H9 (cell line): ENCODE data around the gene SLC39A12. TPM values are rescaled to one million over a fixed set of nuclear protein-coding genes. Genes with fewer than 3 reads are reported as not detected.

ENCODE experiments used
- DNase-seq: peaks from one replicate; pipeline ENCODE4 v3.0.0-alpha.2; 2017
- H2AFZ ChIP-seq: one replicate; pipeline ENCODE4 v1.6.1; 2013; ENCODE audit warnings: mild to moderate bottlenecking, low read length, control low read depth, moderate library complexity
- H2AK5ac ChIP-seq: 2 replicates; pipeline ENCODE4 v1.6.1; 2013; ENCODE audit warnings: low read length, control low read depth, mixed read lengths; ENCODE audit not compliant: insufficient read length
- H2BK120ac ChIP-seq: one replicate; pipeline ENCODE4 v1.6.1; 2013; ENCODE audit warnings: low read depth, mild to moderate bottlenecking, low read length, control low read depth, inconsistent platforms; ENCODE audit not compliant: poor library complexity, severe bottlenecking
- H2BK12ac ChIP-seq: 2 replicates; pipeline ENCODE4 v1.6.1; 2013; ENCODE audit warnings: low read length, control low read depth, mixed read lengths, low read depth; ENCODE audit not compliant: insufficient read length
- H2BK15ac ChIP-seq: 2 replicates; pipeline ENCODE4 v1.6.1; 2013; ENCODE audit warnings: low read depth, low read length, control low read depth
- H2BK20ac ChIP-seq: one replicate; pipeline ENCODE4 v1.6.1; 2013; ENCODE audit warnings: low read depth, mild to moderate bottlenecking, low read length, control low read depth, inconsistent platforms; ENCODE audit not compliant: poor library complexity, severe bottlenecking
- H2BK5ac ChIP-seq: 2 replicates; pipeline ENCODE4 v1.6.1; 2013; ENCODE audit warnings: low read length, control low read depth, mixed read lengths; ENCODE audit not compliant: insufficient read length
- H3K14ac ChIP-seq: 2 replicates; pipeline ENCODE4 v1.6.1; 2013; ENCODE audit warnings: low read length, control low read depth; ENCODE audit not compliant: insufficient read depth
- H3K18ac ChIP-seq: 2 replicates; pipeline ENCODE4 v1.6.1; 2013; ENCODE audit warnings: low read depth, mild to moderate bottlenecking, mixed read lengths, low read length, control low read depth; ENCODE audit not compliant: insufficient read length
- H3K23ac ChIP-seq: 2 replicates; pipeline ENCODE4 v1.6.1; 2013; ENCODE audit warnings: low read length, control low read depth, mixed read lengths, low read depth; ENCODE audit not compliant: insufficient read length
- H3K23me2 ChIP-seq: 2 replicates; pipeline ENCODE4 v1.6.1; 2013; ENCODE audit warnings: low read depth, mild to moderate bottlenecking, mixed read lengths, low read length, control low read depth; ENCODE audit not compliant: insufficient read length, poor library complexity, severe bottlenecking
- H3K27ac ChIP-seq: 2 replicates; pipeline ENCODE4 v1.5.1; 2013; ENCODE audit warnings: low read length, control low read depth, mixed read lengths, low read depth; ENCODE audit not compliant: insufficient read length
- H3K27me3 ChIP-seq: 2 replicates; pipeline ENCODE4 v1.6.1; 2013; ENCODE audit warnings: low read length, control low read depth, inconsistent platforms; ENCODE audit not compliant: insufficient read depth
- H3K4ac ChIP-seq: 2 replicates; pipeline ENCODE4 v1.6.1; 2013; ENCODE audit warnings: low read depth, mild to moderate bottlenecking, control low read depth, inconsistent platforms, low read length, moderate library complexity
- H3K4me1 ChIP-seq: 2 replicates; pipeline ENCODE4 v1.6.1; 2013; ENCODE audit warnings: low read length, control low read depth, inconsistent platforms; ENCODE audit not compliant: insufficient read depth
- H3K4me2 ChIP-seq: 2 replicates; pipeline ENCODE4 v1.6.1; 2013; ENCODE audit warnings: low read length, control low read depth, mixed read lengths; ENCODE audit not compliant: insufficient read length, insufficient read depth
- H3K56ac ChIP-seq: 2 replicates; pipeline ENCODE4 v1.6.1; 2013; ENCODE audit warnings: low read depth, mild to moderate bottlenecking, mixed read lengths, low read length, control low read depth; ENCODE audit not compliant: insufficient read length
- H3K79me1 ChIP-seq: 2 replicates; pipeline ENCODE4 v1.6.1; 2013; ENCODE audit warnings: low read depth, mild to moderate bottlenecking, moderate library complexity, low read length, control low read depth, inconsistent platforms; ENCODE audit not compliant: insufficient read depth, poor library complexity, severe bottlenecking
- H3K79me2 ChIP-seq: 2 replicates; pipeline ENCODE4 v1.6.1; 2013; ENCODE audit warnings: low read length, control low read depth, inconsistent platforms; ENCODE audit not compliant: insufficient read depth
- H3K9ac ChIP-seq: 2 replicates; pipeline ENCODE4 v1.6.1; 2013; ENCODE audit warnings: low read length, control low read depth, mixed read lengths; ENCODE audit not compliant: insufficient read length; ENCODE audit errors: extremely low read depth
- H3K9me3 ChIP-seq: one replicate; pipeline ENCODE4 v1.6.1; 2013; ENCODE audit warnings: low read depth, low read length, inconsistent platforms; ENCODE audit not compliant: control insufficient read depth
- H3T11ph ChIP-seq: one replicate; pipeline ENCODE4 v1.6.1; 2013; ENCODE audit warnings: mild to moderate bottlenecking, low read length, control low read depth, inconsistent platforms
- H4K20me1 ChIP-seq: one replicate; pipeline ENCODE4 v1.6.1; 2013; ENCODE audit not compliant: control insufficient read depth, insufficient read length, insufficient read depth
- H4K5ac ChIP-seq: 2 replicates; pipeline ENCODE4 v1.6.1; 2013; ENCODE audit warnings: low read depth, mild to moderate bottlenecking, mixed read lengths, low read length, control low read depth; ENCODE audit not compliant: insufficient read length
- H4K8ac ChIP-seq: replicated peaks from 2 replicates; pipeline ENCODE4 v1.6.1; 2013; ENCODE audit warnings: low read length, control low read depth, mixed read lengths, low read depth; ENCODE audit not compliant: insufficient read length
- H4K91ac ChIP-seq: 2 replicates; pipeline ENCODE4 v1.6.1; 2013; ENCODE audit warnings: low read depth, mild to moderate bottlenecking, moderate library complexity, mixed read lengths, low read length, control low read depth; ENCODE audit not compliant: insufficient read length
- H3K27ac Mint-ChIP-seq, 3 experiments: 2 replicates in 2 of 3; 3 replicates in 1 of 3; pipeline ENCODE4 v1.8.0; 2020 to 2021; ENCODE audit warnings: mixed read lengths in 3 of 3, mild to moderate bottlenecking in 1 of 3, moderate library complexity in 1 of 3
- H3K27me3 Mint-ChIP-seq: 2 replicates; pipeline ENCODE4 v1.8.0; 2021; ENCODE audit warnings: low read depth, mild to moderate bottlenecking, moderate library complexity, mixed read lengths
- H3K36me3 Mint-ChIP-seq, 3 experiments: 2 replicates in 2 of 3; 3 replicates in 1 of 3; pipeline ENCODE4 v1.8.0; 2020 to 2021; ENCODE audit warnings: low read depth in 3 of 3, mixed read lengths in 3 of 3; ENCODE audit not compliant: insufficient read depth in 1 of 3
- H3K4me1 Mint-ChIP-seq, 2 experiments: 2 replicates each; pipeline ENCODE4 v1.8.0; 2020; ENCODE audit warnings: mixed read lengths in 2 of 2
- H3K4me3 Mint-ChIP-seq, 2 experiments: 2 replicates in 1 of 2; 3 replicates in 1 of 2; pipeline ENCODE4 v1.8.0; 2020 to 2021; ENCODE audit warnings: mild to moderate bottlenecking in 2 of 2, mixed read lengths in 2 of 2, moderate library complexity in 1 of 2
- H3K9me3 Mint-ChIP-seq, 2 experiments: 2 replicates in 1 of 2; 3 replicates in 1 of 2; pipeline ENCODE4 v1.8.0; 2020; ENCODE audit warnings: mild to moderate bottlenecking in 2 of 2, mixed read lengths in 2 of 2, moderate library complexity in 1 of 2
- CTCF ChIP-seq: fragments of 200-600 bp; sonication (generic); conservative IDR thresholded peaks from 3 replicates; pipeline ENCODE4 v1.8.0; 2021; ENCODE audit warnings: antibody characterized with exemption, mild to moderate bottlenecking
- WGBS: extraction: QIAGEN DNeasy Blood & Tissue Kit; methylation state at CpG from one replicate; pipeline ENCODE4 v1.1.7; 2013; ENCODE audit warnings: missing lambda C conversion rate, low lambda C conversion rate, mixed read lengths; ENCODE audit not compliant: insufficient read length; ENCODE audit errors: extremely low coverage; 5-methylcytosine and 5-hydroxymethylcytosine counted together
- total RNA-seq: library from RNA; stranded (reverse); gene quantifications from 2 replicates; pipeline ENCODE4 v1.2.1, GENCODE V29; 2021

SLC39A12 gene
- total RNA-seq, 1 experiment from 2014 or later: not detected

GRCh38 chr10:17918187-17918903 lies 33.4 kb upstream of the SLC39A12 start:
- no peaks in the 10 kb centered on the region; a peak in 2 of 5 replicates for H3K9me3 Mint-ChIP-seq
- no peaks in the 10 kb centered on the region for H3K79me2 ChIP-seq
- H4K91ac ChIP-seq: no peak overlapping the region
- no peak overlapping the region for H3K4me3 Mint-ChIP-seq
- no CpG with 5 or more reads among the region's 12 CpGs for WGBS
- H3K4ac ChIP-seq: no peak overlapping the region
- H2BK12ac ChIP-seq: no peak overlapping the region
- no peak overlapping the region for H2AFZ ChIP-seq
- no peaks in the 10 kb centered on the region for H4K20me1 ChIP-seq
- H3K4me1 Mint-ChIP-seq: peaks cover 17% of the 10 kb centered on the region in 2 experiments
- no peak overlapping the region for H3K4me2 ChIP-seq
- H3K27me3 ChIP-seq: no peaks in the 10 kb centered on the region
- no peak overlapping the region for H2BK5ac ChIP-seq
- H2BK15ac ChIP-seq: no peak overlapping the region
- no peak overlapping the region for H2AK5ac ChIP-seq
- no peak overlapping the region for H3K9ac ChIP-seq
- DNase-seq: no peak
- no peak overlapping the region for H3K18ac ChIP-seq
- no peaks in the 10 kb centered on the region for H3K79me1 ChIP-seq
- no peak overlapping the region for H3T11ph ChIP-seq
- H4K5ac ChIP-seq: no peak overlapping the region
- no peaks in the 10 kb centered on the region for H3K23me2 ChIP-seq
- no peaks in the 10 kb centered on the region for H3K36me3 Mint-ChIP-seq
- no peaks in the 10 kb centered on the region for H3K27me3 Mint-ChIP-seq
- H3K56ac ChIP-seq: no peak overlapping the region
- no peak for TF ChIP-seq CTCF
- no peak overlapping the region; a peak in 1 of 7 replicates for H3K27ac Mint-ChIP-seq
- no peak overlapping the region for H2BK120ac ChIP-seq
- no peak overlapping the region for H4K8ac ChIP-seq
- no peak overlapping the region for H3K14ac ChIP-seq
- H3K27ac ChIP-seq: no peak overlapping the region
- H3K23ac ChIP-seq: no peak overlapping the region
- H3K4me1 ChIP-seq: no peaks in the 10 kb centered on the region
- H3K9me3 ChIP-seq: no peaks in the 10 kb centered on the region
- H2BK20ac ChIP-seq: no peak overlapping the region
